Epithelial cell of esophagus (primary cell): Measurements from ENCODE around the gene MDM1.

Source experiments
- DNase-seq: peaks from one replicate; pipeline ENCODE4 v3.0.0; 2010; ENCODE audit warnings: low read depth
- H3K4me3 ChIP-seq: 2 replicates; pipeline ENCODE4 v1.5.1; 2011; ENCODE audit warnings: mild to moderate bottlenecking, low read length, control low read depth
- CTCF ChIP-seq: IDR thresholded peaks from 2 replicates; pipeline ENCODE4 v1.5.1; 2011; ENCODE audit warnings: low read depth, mild to moderate bottlenecking, low read length, control low read depth, inconsistent platforms; ENCODE audit not compliant: insufficient read depth; ENCODE audit errors: missing control alignments

Gene MDM1

GRCh38 chr12:68375756-68376695 lies 43.9 kb upstream of the MDM1 start:
- no peak for DNase-seq
- no peak overlapping the region for H3K4me3 ChIP-seq
- TF ChIP-seq CTCF, result no peak

GRCh38 chr12:68374307-68374982 lies 42.3 kb upstream of the MDM1 start:
- DNase-seq, result peak; percentile 73
- TF ChIP-seq CTCF, result no peak
- no peak overlapping the region for H3K4me3 ChIP-seq

DNA sequence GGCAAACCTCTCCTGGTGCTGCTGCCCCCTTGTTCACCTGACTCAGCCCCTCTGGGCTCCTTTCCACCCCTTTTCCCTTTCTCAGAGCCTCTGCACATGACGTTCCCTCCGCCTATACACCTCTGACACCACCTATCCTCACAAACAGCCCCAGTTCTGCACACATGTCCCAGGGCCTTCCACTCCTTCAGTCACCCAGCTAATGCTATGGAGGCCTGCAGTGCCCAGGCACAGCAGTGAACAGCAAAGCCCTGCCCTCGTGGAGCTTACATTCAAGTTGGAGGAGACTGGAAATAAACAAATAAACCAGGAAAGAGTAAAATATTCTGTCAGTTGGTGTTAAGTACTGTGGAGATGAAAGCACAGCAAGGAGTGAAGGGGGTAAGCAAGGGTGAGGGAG lies 38.5 kb upstream of the MDM1 start:
- TF ChIP-seq CTCF, result no peak
- no peak overlapping the region for H3K4me3 ChIP-seq
- DNase-seq, result no peak

GRCh38 chr12:68370006-68370590 lies 37.9 kb upstream of the MDM1 start:
- no peak for DNase-seq
- H3K4me3 ChIP-seq, result no peak overlapping the region
- TF ChIP-seq CTCF, result no peak

GRCh38 chr12:68368327-68368726 lies 36.2 kb upstream of the MDM1 start:
- no peak for TF ChIP-seq CTCF
- H3K4me3 ChIP-seq, result no peak overlapping the region
- DNase-seq, result no peak

DNA sequence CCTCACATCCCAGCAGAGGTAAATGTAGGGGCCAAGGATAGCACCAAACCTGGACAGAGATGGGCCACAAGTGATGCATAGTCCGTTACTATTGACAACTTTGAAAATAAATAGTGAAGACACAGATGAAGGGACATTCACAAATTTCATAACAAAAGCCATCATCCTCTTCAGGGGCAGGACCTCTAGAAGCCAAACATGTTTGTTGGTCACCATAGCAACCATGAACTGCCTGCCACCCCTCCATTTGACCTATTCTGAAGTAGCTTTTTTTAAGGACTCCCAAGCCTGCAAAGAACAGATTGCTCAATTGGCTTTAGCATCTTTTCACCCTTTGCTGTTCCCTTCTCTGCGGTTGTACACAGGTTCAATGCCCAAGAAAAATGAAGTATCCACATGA lies 35.7 kb upstream of the MDM1 start:
- no peak for TF ChIP-seq CTCF
- no peak for DNase-seq
- no peak overlapping the region for H3K4me3 ChIP-seq
